Psoas muscle (tissue), 8 donors: ENCODE measurements around the gene CHCHD5. TPM values are rescaled to one million over a fixed set of nuclear protein-coding genes. Genes with fewer than 3 reads are reported as not detected.
"Not testable (repeated sequence)": the region's sequence is repeated elsewhere in the genome, so short reads cannot be mapped to it uniquely, and the experiment has no call there.

Experiments
- ATAC-seq, 4 donors: fragments of 200-7000 bp; cut with Tn5 transposase; one replicate each; pipeline ENCODE4 v1.9.1; 2020; ENCODE audit warnings: moderate library complexity in 3 of 4, mild to moderate bottlenecking in 2 of 4
- DNase-seq, 2 donors: peaks; one replicate each; pipeline ENCODE4 v3.0.0-alpha.2; 2020
- H3K27ac ChIP-seq: fragments of 200-600 bp; one replicate; pipeline ENCODE4 v1.8.0; 2022
- H3K27me3 ChIP-seq, 3 donors: fragments of 200-600 bp in 1 of 3; one replicate each; pipeline versions ENCODE4 v1.6.1 to v1.8.0; 2013 to 2022; ENCODE audit warnings: low read length in 2 of 3, mild to moderate bottlenecking in 2 of 3, moderate library complexity in 1 of 3; ENCODE audit not compliant: insufficient read depth in 3 of 3
- H3K36me3 ChIP-seq, 2 donors: fragments of 200-600 bp in 1 of 2; one replicate each; pipeline versions ENCODE4 v1.6.1 to v1.8.0; 2013 to 2022; ENCODE audit warnings: low read depth in 1 of 2, mild to moderate bottlenecking in 1 of 2, moderate library complexity in 1 of 2; ENCODE audit not compliant: insufficient read depth in 1 of 2
- H3K4me1 ChIP-seq: fragments of 200-600 bp; one replicate; pipeline ENCODE4 v1.8.0; 2022
- H3K4me3 ChIP-seq: fragments of 200-600 bp; one replicate; pipeline ENCODE4 v1.8.0; 2022; ENCODE audit warnings: mild to moderate bottlenecking
- H3K9me3 ChIP-seq: fragments of 200-600 bp; one replicate; pipeline ENCODE4 v1.8.0; 2022
- WGBS, 3 donors: extraction: QIAGEN DNeasy Blood & Tissue Kit; methylation state at CpG; one replicate each; pipeline versions ENCODE4 v1.1.6 to v1.1.7; 2013; 5-methylcytosine and 5-hydroxymethylcytosine counted together
- intact Hi-C, 2 donors: fragments of 100-400 bp; cut with DNase I; formaldehyde crosslinking; loops; one replicate each; pipeline versions ENCODE4 v1.11.0 to v1.14.2; 2022
- long read RNA-seq, 2 donors: library from polyadenylated mRNA; unstranded; transcript quantifications; one replicate each; pipeline ENCODE4 v2.0.0, GENCODE V29; 2021
- polyA plus RNA-seq, 3 donors: library from polyadenylated mRNA; stranded (reverse); fragments of 200-250 nt; gene quantifications; one replicate each; pipeline ENCODE4 v1.2.3, GENCODE V29; 2013
- total RNA-seq, 4 donors: library from RNA; stranded (reverse); fragmentation: NEBNext Ultra II Directional in 2 of 4; extraction: Animal tissue kit (Norgen Biotek cat#: 25700) in 2 of 4; gene quantifications; one replicate each; pipeline versions ENCODE4 v1.2.1 to v1.2.4, GENCODE V29; 2021 to 2023
- TF ChIP-seq, protein P1 (sequence below): fragments of 200-600 bp; IDR thresholded peaks from one replicate; pipeline ENCODE4 v1.8.0; 2022; ENCODE audit warnings: antibody characterized with exemption
- donor health status: healthy with polysubstance abuse.
- donor health status: DM: no; HTN: no; CAD: no; lungs with moderate emphysema.
- donor health status: Bipolar disorder and iron deficiency.
- donor health status: healthy.
- donor health status: DM: yes; HTN: yes; CAD: no.
- donor health status: DM: no; HTN: no; CAD: no.
- donor health status: DM: no; HTN: no; CAD: no.
- donor health status: DM: yes; HTN: yes; CAD: no.

The CHCHD5 gene, protein sequence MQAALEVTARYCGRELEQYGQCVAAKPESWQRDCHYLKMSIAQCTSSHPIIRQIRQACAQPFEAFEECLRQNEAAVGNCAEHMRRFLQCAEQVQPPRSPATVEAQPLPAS
- 10 to 100 TPM; 28.3 to 37.3 (median 32.8) TPM for total RNA-seq
- 10 to 100 TPM; 30.4 to 47.8 (median 30.7) TPM for polyA plus RNA-seq
- long read RNA-seq, donor 1, transcript CHCHD5-201 (4 exons, 691 nt) = major isoform, 9 of 14 reads
- long read RNA-seq, donor 1, partial matches to known transcripts = 1 of 14 reads
- long read RNA-seq, donor 1, other reads (novel, unspliced or antisense) = 4 of 14 reads
- long read RNA-seq, donor 2, transcript CHCHD5-201 (4 exons, 691 nt) = major isoform, 7 of 13 reads
- long read RNA-seq, donor 2, partial matches to known transcripts = 1 of 13 reads
- long read RNA-seq, donor 2, other reads (novel, unspliced or antisense) = 5 of 13 reads

DNA sequence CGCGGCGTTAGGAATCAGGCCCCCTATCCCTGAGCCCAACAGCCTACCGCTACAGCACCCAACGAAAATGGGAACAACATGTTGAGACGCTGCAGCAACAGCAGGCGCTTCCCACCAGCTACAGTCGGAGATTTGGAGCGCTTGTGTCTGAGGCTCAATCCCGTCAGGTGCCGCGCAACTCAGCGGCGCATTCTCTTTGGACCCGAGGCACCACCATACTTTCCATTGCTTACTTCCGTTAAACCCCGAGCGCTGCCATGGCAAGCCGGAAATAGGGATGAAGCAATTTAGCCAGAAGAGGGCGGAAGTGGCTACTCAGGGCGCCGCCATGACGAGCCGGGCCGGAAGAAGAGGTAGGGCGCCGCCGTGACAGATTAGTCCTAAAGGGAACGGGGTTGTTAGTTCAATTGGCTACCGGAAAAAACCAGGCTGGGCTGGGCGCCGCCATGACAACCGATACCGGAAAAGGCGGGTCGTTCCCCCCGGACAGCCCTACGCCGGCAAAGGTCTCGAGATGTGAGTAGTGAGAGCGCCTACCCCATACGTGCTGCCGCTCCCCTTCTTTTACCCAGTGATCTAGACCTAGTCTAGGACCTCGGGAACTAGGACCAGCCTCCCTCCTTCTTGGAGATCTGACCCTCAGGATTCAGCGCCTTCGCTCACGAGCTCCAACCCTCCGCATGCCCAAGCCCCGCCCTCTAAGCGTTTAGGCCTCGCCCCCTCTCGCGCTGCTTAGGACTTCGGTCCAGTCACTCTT lies at the start of gene CHCHD5:
Gene CHCHD5 (plus strand): TSS at position 476 of the 757 bp plus-strand sequence. CDS start 39 bp downstream, at position 515.
- H3K36me3 ChIP-seq = peaks cover 3 to 16% of the 10 kb centered on the region in 2 donors
- no peaks in the 10 kb centered on the region for H3K27me3 ChIP-seq
- intact Hi-C loops = loop anchor here (5.0 to 10.0 kb wide), 4 partner anchors 42 to 330 kb away; partner anchors contain the start of genes POLR1B (in 1 of the 2), TTL (in 1 of the 2), ZC3H6 (in 1 of the 2) and ZC3H8 (in 1 of the 2)
- no peaks in the 10 kb centered on the region for H3K9me3 ChIP-seq
- TF ChIP-seq, protein P1, sequence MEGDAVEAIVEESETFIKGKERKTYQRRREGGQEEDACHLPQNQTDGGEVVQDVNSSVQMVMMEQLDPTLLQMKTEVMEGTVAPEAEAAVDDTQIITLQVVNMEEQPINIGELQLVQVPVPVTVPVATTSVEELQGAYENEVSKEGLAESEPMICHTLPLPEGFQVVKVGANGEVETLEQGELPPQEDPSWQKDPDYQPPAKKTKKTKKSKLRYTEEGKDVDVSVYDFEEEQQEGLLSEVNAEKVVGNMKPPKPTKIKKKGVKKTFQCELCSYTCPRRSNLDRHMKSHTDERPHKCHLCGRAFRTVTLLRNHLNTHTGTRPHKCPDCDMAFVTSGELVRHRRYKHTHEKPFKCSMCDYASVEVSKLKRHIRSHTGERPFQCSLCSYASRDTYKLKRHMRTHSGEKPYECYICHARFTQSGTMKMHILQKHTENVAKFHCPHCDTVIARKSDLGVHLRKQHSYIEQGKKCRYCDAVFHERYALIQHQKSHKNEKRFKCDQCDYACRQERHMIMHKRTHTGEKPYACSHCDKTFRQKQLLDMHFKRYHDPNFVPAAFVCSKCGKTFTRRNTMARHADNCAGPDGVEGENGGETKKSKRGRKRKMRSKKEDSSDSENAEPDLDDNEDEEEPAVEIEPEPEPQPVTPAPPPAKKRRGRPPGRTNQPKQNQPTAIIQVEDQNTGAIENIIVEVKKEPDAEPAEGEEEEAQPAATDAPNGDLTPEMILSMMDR = peak; percentile 32
- WGBS, 3 donors = 0 to 1% (median 1%) methylated on average over 54 of the region's 54 CpGs
- peak within 1 kb of the TSS; percentile 92 for H3K27ac ChIP-seq
- peaks cover 22% of the 10 kb centered on the region for H3K4me1 ChIP-seq
- H3K4me3 ChIP-seq = peak within 1 kb of the TSS; percentile 88
- ATAC-seq (peak; percentile 82 to 87 (median 84)), DNase-seq (peak; percentile 95 to 98)

DNA sequence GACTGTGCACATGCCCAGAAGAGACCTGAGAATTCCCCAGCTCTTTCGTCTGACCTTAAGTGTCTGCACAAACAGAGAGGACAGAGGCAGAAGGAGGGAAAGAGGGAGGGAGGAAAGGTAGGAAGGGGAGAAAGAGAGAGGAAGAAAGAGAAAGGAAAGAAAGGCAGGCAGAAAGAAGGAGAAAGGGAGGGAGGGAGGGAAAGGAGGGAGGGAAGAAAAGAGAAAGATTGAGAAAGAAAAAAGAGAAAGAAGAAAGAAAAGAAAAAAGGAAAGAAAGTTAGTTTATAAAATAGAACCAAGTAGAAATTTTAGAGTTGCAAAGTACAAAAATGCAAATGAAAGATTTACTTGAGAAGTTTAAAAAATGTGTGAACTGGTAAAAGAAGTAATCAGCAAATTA lies 49.6 kb upstream of the CHCHD5 start:
- no peak for DNase-seq
- 50 to 70% (median 61%) methylated on average over 1 of the region's 1 CpG for WGBS, 3 donors
- H3K27ac ChIP-seq = no peak overlapping the region
- H3K9me3 ChIP-seq = no peaks in the 10 kb centered on the region
- no peak overlapping the region for H3K4me3 ChIP-seq
- intact Hi-C loops = no loop called here
- TF ChIP-seq, protein P1 = no peak
- ATAC-seq = no peak
- no peaks in the 10 kb centered on the region for H3K4me1 ChIP-seq
- H3K27me3 ChIP-seq = no peaks in the 10 kb centered on the region
- H3K36me3 ChIP-seq = peaks cover 0 to 32% of the 10 kb centered on the region in 2 donors

DNA sequence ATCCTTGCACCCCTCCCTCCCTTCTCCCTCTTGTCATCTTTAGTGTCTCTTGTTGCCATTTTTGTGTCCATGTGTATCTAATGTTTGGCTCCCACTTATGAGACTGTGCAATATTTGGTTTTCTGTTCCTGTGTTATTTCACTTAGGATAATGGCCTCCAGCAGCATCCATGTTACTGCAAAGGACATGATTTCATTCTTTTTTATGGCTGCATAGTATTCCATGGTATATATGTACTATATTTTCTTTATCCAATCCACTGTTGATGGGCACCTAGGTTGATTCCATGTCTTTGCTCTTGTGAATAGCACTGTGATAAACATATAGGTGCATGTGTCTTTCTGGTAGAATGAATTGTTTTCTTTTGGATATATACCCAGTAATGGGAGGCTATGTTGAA lies 47.7 kb upstream of the CHCHD5 start:
- H3K4me1 ChIP-seq, DNase-seq, intact Hi-C loops, H3K27ac ChIP-seq, H3K4me3 ChIP-seq, ATAC-seq, H3K9me3 ChIP-seq, H3K27me3 ChIP-seq: not testable (repeated sequence)
- H3K36me3 ChIP-seq = peaks cover 0 to 15% of the 10 kb centered on the region in 2 donors

DNA sequence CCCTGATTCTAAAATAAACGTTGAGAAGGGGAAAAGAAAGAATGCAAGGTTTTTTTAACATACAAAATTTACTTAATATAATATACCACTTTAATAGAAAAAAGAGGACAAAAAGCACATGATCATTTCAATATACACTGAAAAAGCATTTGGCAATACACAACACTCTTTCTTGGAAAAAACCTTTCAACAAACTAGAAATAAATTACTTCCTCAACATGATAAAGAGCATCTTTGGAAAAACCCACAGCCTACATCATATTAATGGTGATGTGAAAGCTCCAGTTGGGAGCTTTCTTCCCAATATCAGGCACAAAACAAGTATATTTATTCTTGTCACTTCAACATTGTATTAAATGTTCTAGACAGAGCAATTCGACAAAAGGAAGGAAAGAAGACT lies 45.1 kb upstream of the CHCHD5 start:
- peaks cover 0 to 9% of the 10 kb centered on the region in 2 donors for H3K36me3 ChIP-seq
- H3K9me3 ChIP-seq = no peaks in the 10 kb centered on the region
- H3K27ac ChIP-seq = no peak overlapping the region
- no peaks in the 10 kb centered on the region for H3K27me3 ChIP-seq
- WGBS, 3 donors = 60 to 79% (median 68%) methylated on average over 2 of the region's 2 CpGs
- no peak for ATAC-seq
- no peak for DNase-seq
- no peak overlapping the region for H3K4me3 ChIP-seq
- TF ChIP-seq, protein P1 = no peak
- intact Hi-C loops = no loop called here
- H3K4me1 ChIP-seq = peaks cover 15% of the 10 kb centered on the region

DNA sequence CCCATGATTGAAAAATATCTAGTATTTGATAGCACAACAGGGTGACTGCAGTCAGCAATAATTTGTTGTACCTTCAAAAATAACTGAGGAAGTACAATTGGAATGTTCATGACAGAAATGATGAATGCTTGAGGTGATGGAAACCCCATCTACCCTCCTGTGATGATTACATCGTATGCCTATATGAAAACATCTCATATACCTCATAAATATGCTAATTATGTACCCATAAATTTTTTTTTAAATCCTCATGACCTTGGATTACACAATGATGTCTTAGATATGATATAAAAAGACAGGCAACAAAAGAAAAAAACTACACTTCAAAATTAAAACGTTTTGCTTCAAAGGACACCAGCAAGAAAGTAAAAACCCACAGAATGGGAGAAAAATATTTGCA lies 43.5 kb upstream of the CHCHD5 start:
- TF ChIP-seq, protein P1 = no peak
- Histone ChIP-seq H3K36me3 (peaks cover under 1 to 16% of the 10 kb centered on the region in 2 donors), H3K4me1 (peaks cover 15% of the 10 kb centered on the region), H3K9me3 (no peaks in the 10 kb centered on the region), H3K4me3 (no peak overlapping the region), H3K27ac (peak overlapping the region; percentile 83), H3K27me3 (no peaks in the 10 kb centered on the region)
- ATAC-seq = no peak
- DNase-seq = no peak
- WGBS, 3 donors = 47 to 52% (median 52%) methylated on average over 2 of the region's 2 CpGs
- intact Hi-C loops = loop anchor here (5.0 to 10.0 kb wide), 3 partner anchors 41 to 59 kb away; partner anchors contain the start of genes TTL (in 2 of the 2) and CHCHD5 (in 1 of the 2)
